ENCODE results near the gene GCC1.

GRCh38 chr7:127618042-127618441 lies 32.6 kb upstream of the GCC1 start, which contains the start of gene PAX4:
- TF ChIP-seq TAF1 (IDR thresholded peaks at IDR 0.05; ENCODE audit: borderline replicate concordance, insufficient read depth, low read length) = no peak
- TF ChIP-seq REST (IDR thresholded peaks at IDR 0.05; ENCODE audit: insufficient read depth in 1 of 2, low read depth in 2 of 2, low read length in 2 of 2) = no peak
- TF ChIP-seq POLR2AphosphoS5 (IDR thresholded peaks at IDR 0.05; ENCODE audit: low read depth, low read length) = no peak

Data from PFSK-1 (cell line).